ENCODE measurements around the gene SLC49A4.

DNA sequence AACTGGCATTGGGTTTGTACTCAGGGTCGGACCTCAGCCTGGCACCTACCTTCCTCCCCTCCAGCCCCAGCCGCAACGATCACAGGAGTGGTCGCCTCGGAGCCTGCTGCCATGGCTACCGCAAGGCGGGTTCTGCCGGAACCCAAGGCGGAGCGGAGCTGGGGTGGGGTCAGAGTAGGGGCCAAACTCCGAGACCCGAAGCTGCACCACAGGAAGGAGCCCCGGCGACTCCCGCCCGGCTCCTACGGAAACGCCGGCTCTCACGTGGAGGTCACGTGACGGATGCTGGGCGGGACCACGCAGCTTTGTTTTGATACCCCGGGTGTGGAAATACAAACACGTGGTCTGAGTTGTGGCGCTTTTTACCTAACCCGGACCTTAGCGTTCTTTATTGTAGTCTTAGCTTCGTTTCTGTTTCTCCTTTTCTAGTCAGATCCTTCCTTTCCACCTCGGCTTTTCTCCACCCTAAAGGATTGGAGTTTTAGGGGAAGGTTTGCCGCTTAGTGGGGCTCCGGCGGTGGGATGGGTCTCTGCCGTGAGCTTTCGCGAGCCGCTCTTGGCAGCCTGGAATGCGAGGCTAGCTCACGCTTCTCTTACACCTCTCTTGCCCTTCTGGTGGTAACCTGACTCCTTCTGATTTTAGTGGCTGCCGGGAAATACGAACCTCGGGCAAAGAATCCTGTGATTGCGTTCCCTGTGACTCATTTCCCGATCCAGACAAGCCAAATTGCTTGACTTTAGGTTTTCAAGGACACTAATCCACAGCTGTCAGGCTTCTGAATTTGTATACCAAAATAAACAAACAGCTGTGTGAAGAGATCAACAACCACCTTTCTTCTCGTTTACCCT, 1.1 kb upstream of the SLC49A4 start, which contains the start of gene HSPBAP1:
- TF ChIP-seq, protein P1, sequence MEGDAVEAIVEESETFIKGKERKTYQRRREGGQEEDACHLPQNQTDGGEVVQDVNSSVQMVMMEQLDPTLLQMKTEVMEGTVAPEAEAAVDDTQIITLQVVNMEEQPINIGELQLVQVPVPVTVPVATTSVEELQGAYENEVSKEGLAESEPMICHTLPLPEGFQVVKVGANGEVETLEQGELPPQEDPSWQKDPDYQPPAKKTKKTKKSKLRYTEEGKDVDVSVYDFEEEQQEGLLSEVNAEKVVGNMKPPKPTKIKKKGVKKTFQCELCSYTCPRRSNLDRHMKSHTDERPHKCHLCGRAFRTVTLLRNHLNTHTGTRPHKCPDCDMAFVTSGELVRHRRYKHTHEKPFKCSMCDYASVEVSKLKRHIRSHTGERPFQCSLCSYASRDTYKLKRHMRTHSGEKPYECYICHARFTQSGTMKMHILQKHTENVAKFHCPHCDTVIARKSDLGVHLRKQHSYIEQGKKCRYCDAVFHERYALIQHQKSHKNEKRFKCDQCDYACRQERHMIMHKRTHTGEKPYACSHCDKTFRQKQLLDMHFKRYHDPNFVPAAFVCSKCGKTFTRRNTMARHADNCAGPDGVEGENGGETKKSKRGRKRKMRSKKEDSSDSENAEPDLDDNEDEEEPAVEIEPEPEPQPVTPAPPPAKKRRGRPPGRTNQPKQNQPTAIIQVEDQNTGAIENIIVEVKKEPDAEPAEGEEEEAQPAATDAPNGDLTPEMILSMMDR (IDR thresholded peaks at IDR 0.05; ENCODE audit: poor library complexity): no peak
- no peak for TF ChIP-seq EZH2 (IDR thresholded peaks at IDR 0.05; ENCODE audit: borderline replicate concordance)

All from hepatocyte (in vitro differentiated cells).